ENCODE results near the gene ERVFRD-1. TPM values are rescaled to one million over a fixed set of nuclear protein-coding genes. Genes with fewer than 3 reads are reported as not detected.

Gene ERVFRD-1
- not detected in 2 replicates for total RNA-seq

- Mint-ChIP-seq H3K27me3 (no peaks in the 10 kb centered on the region), H3K4me3 (peak within 1 kb of the TSS; percentile 46), H3K27ac (peak within 1 kb of the TSS; percentile 51), H3K36me3 (ENCODE audit: low read depth) (peaks cover 3% of the 10 kb centered on the region), H3K9me3 (no peaks in the 10 kb centered on the region), H3K4me1 (peaks cover 18% of the 10 kb centered on the region)
- intact Hi-C loops (cut with micrococcal nuclease): loop anchor here (2.0 kb wide), 1 partner anchor 16 kb away; no protein-coding TSS in a partner anchor
- DNase-seq: peak; percentile 63
Measured at GRCh38 chr6:11110921-11111768, at the start of gene ERVFRD-1. Gene ERVFRD-1 (minus strand): TSS chr6:11111725. CDS start chr6:11105310, 6,415 bp downstream.

- Mint-ChIP-seq H3K27ac (no peak overlapping the region), H3K4me3 (no peak overlapping the region), H3K27me3 (peaks cover 10% of the 10 kb centered on the region), H3K36me3 (ENCODE audit: low read depth) (no peaks in the 10 kb centered on the region), H3K9me3 (no peaks in the 10 kb centered on the region), H3K4me1 (peaks cover 13% of the 10 kb centered on the region)
- no peak for DNase-seq
- intact Hi-C loops (cut with micrococcal nuclease): no loop called here
Measured at GRCh38 chr6:11160199-11160598, 48.7 kb upstream of the ERVFRD-1 start.

- peaks cover 14% of the 10 kb centered on the region for H3K27me3 Mint-ChIP-seq
- H3K36me3 Mint-ChIP-seq (ENCODE audit: low read depth): no peaks in the 10 kb centered on the region
- intact Hi-C loops (cut with micrococcal nuclease): no loop called here
- H3K9me3 Mint-ChIP-seq: no peaks in the 10 kb centered on the region
- no peak for DNase-seq
- no peak overlapping the region for H3K27ac Mint-ChIP-seq
- H3K4me3 Mint-ChIP-seq: no peak overlapping the region
- H3K4me1 Mint-ChIP-seq: peaks cover 12% of the 10 kb centered on the region
Measured at GRCh38 chr6:11155589-11155988, 44.1 kb upstream of the ERVFRD-1 start.

GRCh38 chr6:11153447-11153846 is 41.9 kb upstream of the ERVFRD-1 start:
- Mint-ChIP-seq H3K4me3 (peak overlapping the region; percentile 75), H3K4me1 (peaks cover 12% of the 10 kb centered on the region), H3K27ac (peak overlapping the region; percentile 62), H3K9me3 (no peaks in the 10 kb centered on the region), H3K36me3 (ENCODE audit: low read depth) (no peaks in the 10 kb centered on the region), H3K27me3 (peaks cover 14% of the 10 kb centered on the region)
- DNase-seq: no peak
- intact Hi-C loops (cut with micrococcal nuclease): no loop called here

GRCh38 chr6:11152581-11152980 is 41.1 kb upstream of the ERVFRD-1 start:
- Mint-ChIP-seq H3K4me3 (no peak overlapping the region), H3K4me1 (peaks cover 12% of the 10 kb centered on the region), H3K27ac (no peak overlapping the region), H3K27me3 (peaks cover 14% of the 10 kb centered on the region), H3K36me3 (ENCODE audit: low read depth) (no peaks in the 10 kb centered on the region), H3K9me3 (no peaks in the 10 kb centered on the region)
- intact Hi-C loops (cut with micrococcal nuclease): no loop called here
- DNase-seq: no peak

- DNase-seq: no peak
- H3K36me3 Mint-ChIP-seq (ENCODE audit: low read depth): no peaks in the 10 kb centered on the region
- intact Hi-C loops (cut with micrococcal nuclease): no loop called here
- peaks cover 14% of the 10 kb centered on the region for H3K27me3 Mint-ChIP-seq
- no peak overlapping the region for H3K4me3 Mint-ChIP-seq
- H3K9me3 Mint-ChIP-seq: no peaks in the 10 kb centered on the region
- no peak overlapping the region for H3K27ac Mint-ChIP-seq
- H3K4me1 Mint-ChIP-seq: peaks cover 12% of the 10 kb centered on the region
Measured at GRCh38 chr6:11151488-11151887, 40.0 kb upstream of the ERVFRD-1 start.

GRCh38 chr6:11149551-11149950 is 38.0 kb upstream of the ERVFRD-1 start:
- no peak for DNase-seq
- intact Hi-C loops (cut with micrococcal nuclease): loop anchor here (10.0 kb wide), 1 partner anchor 195 kb away; no protein-coding TSS in a partner anchor
- Mint-ChIP-seq H3K27ac (no peak overlapping the region), H3K9me3 (no peaks in the 10 kb centered on the region), H3K4me3 (no peak overlapping the region), H3K27me3 (peaks cover 4% of the 10 kb centered on the region), H3K36me3 (ENCODE audit: low read depth) (no peaks in the 10 kb centered on the region), H3K4me1 (peaks cover 11% of the 10 kb centered on the region)

- H3K4me3 Mint-ChIP-seq: no peak overlapping the region
- no peaks in the 10 kb centered on the region for H3K9me3 Mint-ChIP-seq
- intact Hi-C loops (cut with micrococcal nuclease): loop anchor here (10.0 kb wide), 1 partner anchor 191 kb away; no protein-coding TSS in a partner anchor
- H3K4me1 Mint-ChIP-seq: peaks cover 10% of the 10 kb centered on the region
- no peak overlapping the region for H3K27ac Mint-ChIP-seq
- H3K36me3 Mint-ChIP-seq (ENCODE audit: low read depth): no peaks in the 10 kb centered on the region
- no peak for DNase-seq
- H3K27me3 Mint-ChIP-seq: no peaks in the 10 kb centered on the region
Measured at GRCh38 chr6:11146117-11146826, 34.7 kb upstream of the ERVFRD-1 start.

GRCh38 chr6:11144393-11144851 is 32.9 kb upstream of the ERVFRD-1 start:
- Mint-ChIP-seq H3K9me3 (no peaks in the 10 kb centered on the region), H3K27me3 (no peaks in the 10 kb centered on the region), H3K36me3 (ENCODE audit: low read depth) (no peaks in the 10 kb centered on the region), H3K4me3 (no peak overlapping the region), H3K27ac (no peak overlapping the region), H3K4me1 (peaks cover 13% of the 10 kb centered on the region)
- intact Hi-C loops (cut with micrococcal nuclease): loop anchor here (1.0 to 10.0 kb wide), 6 partner anchors 28 to 431 kb away; partner anchors contain the start of gene SMIM13
- peak; percentile 93 for DNase-seq

- intact Hi-C loops (cut with micrococcal nuclease): loop anchor here (1.0 to 10.0 kb wide), 6 partner anchors 29 to 432 kb away; partner anchors contain the start of gene SMIM13
- no peak for DNase-seq
- H3K36me3 Mint-ChIP-seq (ENCODE audit: low read depth): no peaks in the 10 kb centered on the region
- no peak overlapping the region for H3K4me3 Mint-ChIP-seq
- H3K27me3 Mint-ChIP-seq: no peaks in the 10 kb centered on the region
- peaks cover 21% of the 10 kb centered on the region for H3K4me1 Mint-ChIP-seq
- H3K9me3 Mint-ChIP-seq: peaks cover 3% of the 10 kb centered on the region
- no peak overlapping the region for H3K27ac Mint-ChIP-seq
Measured at GRCh38 chr6:11143394-11144371, 32.2 kb upstream of the ERVFRD-1 start.

- Mint-ChIP-seq H3K4me3 (no peak overlapping the region), H3K36me3 (ENCODE audit: low read depth) (no peaks in the 10 kb centered on the region), H3K27ac (peak overlapping the region; percentile 15), H3K27me3 (no peaks in the 10 kb centered on the region), H3K9me3 (peaks cover 3% of the 10 kb centered on the region), H3K4me1 (peaks cover 23% of the 10 kb centered on the region)
- intact Hi-C loops (cut with micrococcal nuclease): loop anchor here (5.0 to 10.0 kb wide), 3 partner anchors 50 to 270 kb away; partner anchors contain the start of gene SMIM13
- DNase-seq: no peak
Measured at GRCh38 chr6:11142296-11143027, 30.9 kb upstream of the ERVFRD-1 start.

GRCh38 chr6:11141295-11141694 is 29.8 kb upstream of the ERVFRD-1 start:
- Mint-ChIP-seq H3K4me1 (peaks cover 22% of the 10 kb centered on the region), H3K9me3 (peaks cover 3% of the 10 kb centered on the region), H3K27ac (no peak overlapping the region), H3K4me3 (no peak overlapping the region), H3K36me3 (ENCODE audit: low read depth) (no peaks in the 10 kb centered on the region), H3K27me3 (no peaks in the 10 kb centered on the region)
- no peak for DNase-seq
- intact Hi-C loops (cut with micrococcal nuclease): loop anchor here (5.0 to 10.0 kb wide), 3 partner anchors 49 to 271 kb away; partner anchors contain the start of gene SMIM13

Data from activated CD4-positive, alpha-beta T cell treated with anti-CD3 and anti-CD28 coated beads, Interleukin-2, amount 10 ng/mL, durations not matched to agents 24 days and 14 days (primary cell).